ENCODE measurements around the gene DACH1. TPM values are rescaled to one million over a fixed set of nuclear protein-coding genes. Genes with fewer than 3 reads are reported as not detected.

Gene DACH1
- total and polyA plus RNA-seq, 2 of the 8 experiments (the other 6 are each of a cell fraction or from before 2014, with no cell fraction given): 0.12 to 0.67 TPM

DNA sequence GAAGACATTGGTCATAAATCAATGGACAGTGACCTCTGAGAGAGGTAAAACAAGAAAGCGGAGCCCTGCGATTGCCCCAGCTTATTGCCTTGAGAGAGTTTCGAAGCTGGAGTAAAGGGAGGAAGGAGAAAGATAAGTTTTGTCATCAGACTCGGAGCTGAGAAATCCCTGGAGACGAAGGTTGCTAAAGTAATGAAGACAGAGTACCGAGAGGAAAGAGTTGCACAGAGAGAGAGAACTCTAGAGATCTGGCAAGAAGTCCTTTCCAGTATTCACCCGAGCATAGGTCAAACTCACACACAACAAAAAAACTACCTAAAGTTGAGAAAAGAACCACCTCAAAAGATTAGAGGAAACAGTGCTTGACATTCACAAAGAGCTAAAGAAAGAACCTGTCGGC lies 472.0 kb downstream of the DACH1 start:
- no peak overlapping the region for H3K9ac ChIP-seq (replicated peaks in 1 of 4; ENCODE audit: extremely low read depth in 1 of 4, low read depth in 3 of 4, low read length in 3 of 4)
- H4K91ac ChIP-seq (replicated peaks; ENCODE audit: insufficient read length, low read length): no peak overlapping the region
- no peak overlapping the region for H4K8ac ChIP-seq (ENCODE audit: extremely low read depth, insufficient read depth, low read length)
- no peak overlapping the region for H3K23ac ChIP-seq (ENCODE audit: insufficient read length)
- no peaks in the 10 kb centered on the region for H3K79me1 ChIP-seq (ENCODE audit: low read depth, low read length)
- H3K27ac ChIP-seq (ENCODE audit: low read depth, low read length): no peak overlapping the region
- no peak overlapping the region for H2BK12ac ChIP-seq (ENCODE audit: low read depth, low read length)
- 81% methylated on average over 8 of the region's 8 CpGs; no CpG with 5 or more reads in 1 of the 2 experiments for WGBS, 2 experiments (ENCODE audit: extremely low coverage in 1 of 2, insufficient coverage in 1 of 2, insufficient read length in 1 of 2, insufficient replicate concordance in 2 of 2, low coverage in 1 of 2, low lambda C conversion rate in 2 of 2, missing lambda C conversion rate in 1 of 2)
- POLR2A ChIA-PET (ENCODE audit: partially characterized antibody): no interaction called here
- 0 out of 7 replicates have a peak, but pooled peaks cover 0 to 3% (median 0%) of the 10 kb centered on the region in 4 experiments for H3K4me1 ChIP-seq (replicated peaks in 1 of 4; ENCODE audit: control insufficient read depth in 3 of 4, insufficient read depth in 4 of 4, low read length in 3 of 4)
- 0 out of 2 replicates have a peak overlapping the region, but pooled peaks have one; percentile 74 for H2AFZ ChIP-seq (ENCODE audit: low read length)
- no peak overlapping the region for H2BK20ac ChIP-seq (ENCODE audit: low read length)
- H3K4me2 ChIP-seq (ENCODE audit: insufficient read depth in 1 of 2, low read depth in 2 of 2, low read length in 2 of 2): no peak overlapping the region
- no peak overlapping the region for H3K4ac ChIP-seq (replicated peaks; ENCODE audit: insufficient read length, low read depth, low read length)
- no peak overlapping the region for H3K4me3 ChIP-seq (ENCODE audit: extremely low read depth in 1 of 4, insufficient read depth in 2 of 4, low read depth in 3 of 4, low read length in 4 of 4)
- H3K14ac ChIP-seq (ENCODE audit: insufficient read length): no peak overlapping the region
- DNase-seq (ENCODE audit: low read depth in 1 of 2, low spot score in 2 of 2) (no peak), FAIRE-seq (no peak)
- H2BK120ac ChIP-seq (replicated peaks; ENCODE audit: low read depth, low read length): no peak overlapping the region
- CTCF ChIA-PET (ENCODE audit: partially characterized antibody): no interaction called here
- no peaks in the 10 kb centered on the region for H4K20me1 ChIP-seq (replicated peaks in 1 of 2; ENCODE audit: control insufficient read depth in 1 of 2, insufficient read depth in 2 of 2, low read length in 2 of 2)
- no peak overlapping the region for H2BK15ac ChIP-seq (ENCODE audit: low read length)
- H3K9me3 ChIP-seq (ENCODE audit: insufficient read depth in 2 of 2, low read depth in 1 of 2, low read length in 1 of 2): peaks cover 5 to 6% of the 10 kb centered on the region in 2 experiments; a peak in 3 of 4 replicates
- H3K79me2 ChIP-seq (ENCODE audit: control insufficient read depth in 1 of 2, insufficient read depth in 2 of 2, low read length in 2 of 2): no peaks in the 10 kb centered on the region
- no peak overlapping the region for H2BK5ac ChIP-seq (ENCODE audit: low read depth, low read length)
- no peak overlapping the region for H3K56ac ChIP-seq (replicated peaks; ENCODE audit: insufficient read length, low read depth, low read length)
- no peaks in the 10 kb centered on the region for H3K36me3 ChIP-seq (ENCODE audit: control insufficient read depth in 2 of 4, insufficient read depth in 4 of 4, low read length in 3 of 4)
- no peak for TF ChIP-seq TCF12 (IDR thresholded peaks at IDR 0.05; ENCODE audit: low read depth, low read length)
- TF ChIP-seq, protein P1, sequence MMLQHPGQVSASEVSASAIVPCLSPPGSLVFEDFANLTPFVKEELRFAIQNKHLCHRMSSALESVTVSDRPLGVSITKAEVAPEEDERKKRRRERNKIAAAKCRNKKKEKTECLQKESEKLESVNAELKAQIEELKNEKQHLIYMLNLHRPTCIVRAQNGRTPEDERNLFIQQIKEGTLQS (IDR thresholded peaks at IDR 0.05; ENCODE audit: insufficient read depth, low read depth, low read length): no peak
- no peak for TF ChIP-seq JUND (IDR thresholded peaks at IDR 0.05; ENCODE audit: low read length)
- TF ChIP-seq KDM5A (IDR thresholded peaks at IDR 0.05; ENCODE audit: low read length): no peak
- TF ChIP-seq TEAD4 (IDR thresholded peaks at IDR 0.05; ENCODE audit: low read depth, low read length): no peak
- no peak for TF ChIP-seq SP1 (IDR thresholded peaks at IDR 0.05; ENCODE audit: low read depth, low read length)
- no peak for TF ChIP-seq CTBP2 (IDR thresholded peaks at IDR 0.05; ENCODE audit: borderline replicate concordance, insufficient read depth, insufficient read length, low read length)
- TF ChIP-seq MAFK (IDR thresholded peaks at IDR 0.05; ENCODE audit: low read depth, low read length): no peak
- TF ChIP-seq ASH2L (IDR thresholded peaks at IDR 0.05; ENCODE audit: low read length): no peak
- TF ChIP-seq GABPA (IDR thresholded peaks at IDR 0.05; ENCODE audit: borderline replicate concordance, insufficient read depth, low read length): no peak
- no peaks in the 10 kb centered on the region for H3K23me2 ChIP-seq (ENCODE audit: low read depth, low read length)
- H3K18ac ChIP-seq (ENCODE audit: extremely low read depth, low read length): no peak overlapping the region
- H4K5ac ChIP-seq (ENCODE audit: insufficient read length, low read depth, low read length): no peak overlapping the region
- H3K27me3 ChIP-seq (replicated peaks in 1 of 4; ENCODE audit: control insufficient read depth in 3 of 4, extremely low read depth in 1 of 4, insufficient read depth in 3 of 4, low read length in 3 of 4): no peaks in the 10 kb centered on the region
- H2AK5ac ChIP-seq (ENCODE audit: low read depth, low read length): no peak overlapping the region

All from H1 (cell line).